H54 (cell line): Measurements from ENCODE around the gene ZNF133.

Experiments used
- DNase-seq: peaks from one replicate; pipeline ENCODE4 v3.0.0; 2011; ENCODE audit warnings: low spot score, mixed read lengths; ENCODE audit not compliant: insufficient read length
- FAIRE-seq: peaks from 3 replicates; lab custom pipeline; 2011; peaks lifted over from hg19 to GRCh38; lab: Jason Lieb, UNC
- POLR2A ChIP-seq: IDR thresholded peaks from 2 replicates; pipeline ENCODE4 v1.6.1; 2011; ENCODE audit warnings: low read depth, mild to moderate bottlenecking, low read length

The ZNF133 gene

DNA sequence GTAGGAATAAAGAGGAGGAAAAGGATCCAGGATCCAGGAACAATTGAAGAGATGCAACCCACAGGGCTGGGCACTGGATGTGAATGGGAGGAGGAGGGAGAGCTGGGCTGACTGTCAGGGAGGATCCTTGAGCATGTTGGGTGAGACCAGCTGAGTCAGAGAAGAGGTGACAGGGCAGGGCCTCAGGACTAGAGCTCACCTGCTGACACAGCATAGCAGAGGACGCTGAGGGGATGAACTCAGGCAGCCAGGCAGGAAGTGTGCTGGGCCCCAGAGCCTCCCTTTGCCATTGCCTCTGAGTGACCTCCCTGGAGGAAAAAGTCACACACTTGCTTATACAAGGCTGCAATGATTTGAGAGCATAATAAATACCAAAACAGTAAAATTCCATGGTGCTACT, 72.3 kb downstream of the ZNF133 start:
- DNase-seq: no peak
- TF ChIP-seq POLR2A: no peak
- FAIRE-seq: no peak

DNA sequence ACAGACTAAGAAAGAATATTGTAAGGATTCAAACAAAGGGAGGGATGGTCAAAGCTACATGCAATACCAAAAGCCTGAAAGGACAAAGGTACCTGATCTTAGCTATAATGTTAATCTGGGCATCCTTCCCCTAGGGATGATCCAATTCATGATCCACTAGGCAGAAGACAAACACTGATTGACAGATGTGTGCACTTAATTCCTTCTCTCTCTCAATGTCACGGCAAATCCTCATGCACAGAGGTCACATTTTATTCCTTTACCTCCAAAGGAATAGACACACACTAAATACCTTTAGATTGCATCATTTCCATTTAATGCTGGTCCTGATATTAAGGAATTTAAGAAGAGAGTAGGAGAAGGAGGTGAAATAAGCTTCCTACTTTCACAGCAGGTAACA, 73.4 kb downstream of the ZNF133 start:
- no peak for FAIRE-seq
- DNase-seq: no peak
- TF ChIP-seq POLR2A: no peak

DNA sequence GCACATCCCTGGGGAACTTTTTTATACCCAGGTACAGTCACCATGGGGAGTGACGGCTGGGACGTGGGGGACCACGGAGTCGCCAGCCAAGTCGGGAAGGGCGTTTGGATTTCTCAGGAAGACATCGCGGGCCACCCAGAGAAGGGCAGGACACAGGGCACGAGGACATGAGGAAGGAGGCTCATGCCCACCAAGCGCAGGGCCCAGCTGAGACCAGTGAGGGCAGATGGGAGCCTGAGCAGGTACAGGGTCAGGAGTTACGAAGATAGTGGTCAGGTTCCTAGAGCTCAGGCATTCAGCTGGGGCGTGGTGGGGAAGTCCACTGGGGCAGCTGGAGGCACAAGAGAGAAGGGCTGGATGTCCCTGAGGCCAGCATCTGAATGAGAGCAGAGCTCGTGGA, 74.6 kb downstream of the ZNF133 start:
- no peak for TF ChIP-seq POLR2A
- FAIRE-seq (no peak), DNase-seq (no peak)

DNA sequence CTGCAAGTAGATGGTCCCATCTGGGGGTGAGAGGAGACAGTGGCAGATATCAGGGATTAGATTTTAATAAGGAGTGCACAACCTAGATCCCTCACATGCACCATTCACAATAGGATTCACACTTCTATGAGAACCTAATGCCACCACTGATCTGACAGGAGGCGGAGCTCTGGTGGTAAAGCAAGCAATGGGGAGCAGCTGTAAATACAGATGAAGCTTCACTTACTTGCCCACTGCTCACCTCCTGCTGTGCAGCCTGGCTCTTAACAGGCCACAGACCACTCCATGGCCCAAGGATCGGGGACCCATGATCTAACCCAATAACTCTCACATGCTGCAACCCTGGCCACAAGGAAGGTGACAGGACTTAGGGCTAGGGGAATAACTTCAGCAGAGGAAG, 75.4 kb downstream of the ZNF133 start:
- FAIRE-seq (no peak), DNase-seq (no peak)
- no peak for TF ChIP-seq POLR2A

DNA sequence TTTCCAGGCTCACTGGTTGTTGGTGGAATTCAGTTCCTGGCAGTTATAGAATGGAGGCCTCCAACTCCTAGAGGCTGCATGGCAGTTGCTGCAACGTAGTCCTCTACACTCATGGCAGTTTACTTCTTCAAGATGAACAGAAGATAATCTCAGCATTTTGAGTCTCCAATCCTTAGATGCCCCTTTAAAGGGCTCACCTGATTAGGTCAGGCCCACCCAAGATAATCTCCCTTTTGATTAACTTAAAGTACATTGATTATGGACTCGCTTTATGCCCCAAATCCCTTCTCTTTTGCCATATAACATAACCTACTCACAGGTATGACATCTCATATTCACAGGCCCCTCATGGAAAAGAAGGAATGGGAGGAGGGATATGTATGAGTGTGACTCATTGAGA, 76.4 kb downstream of the ZNF133 start:
- FAIRE-seq: no peak
- no peak for DNase-seq
- no peak for TF ChIP-seq POLR2A
